ENCODE results near the gene RNF115.

GRCh38 chr1:145751491-145752037 lies 72.3 kb downstream of the RNF115 start:
- TF ChIP-seq CTCF (IDR thresholded peaks at IDR 0.05) (no peak), POLR2A (IDR thresholded peaks at IDR 0.05) (no peak)

All from body of pancreas (tissue), 4 donors.